H9 (cell line): ENCODE results near the gene ALG9. TPM values are rescaled to one million over a fixed set of nuclear protein-coding genes. Genes with fewer than 3 reads are reported as not detected.

Source experiments
- DNase-seq: peaks from one replicate; pipeline ENCODE4 v3.0.0-alpha.2; 2017
- H2AFZ ChIP-seq: one replicate; pipeline ENCODE4 v1.6.1; 2013; ENCODE audit warnings: mild to moderate bottlenecking, low read length, control low read depth, moderate library complexity
- H2AK5ac ChIP-seq: 2 replicates; pipeline ENCODE4 v1.6.1; 2013; ENCODE audit warnings: low read length, control low read depth, mixed read lengths; ENCODE audit not compliant: insufficient read length
- H2BK120ac ChIP-seq: one replicate; pipeline ENCODE4 v1.6.1; 2013; ENCODE audit warnings: low read depth, mild to moderate bottlenecking, low read length, control low read depth, inconsistent platforms; ENCODE audit not compliant: poor library complexity, severe bottlenecking
- H2BK12ac ChIP-seq: 2 replicates; pipeline ENCODE4 v1.6.1; 2013; ENCODE audit warnings: low read length, control low read depth, mixed read lengths, low read depth; ENCODE audit not compliant: insufficient read length
- H2BK15ac ChIP-seq: 2 replicates; pipeline ENCODE4 v1.6.1; 2013; ENCODE audit warnings: low read depth, low read length, control low read depth
- H2BK20ac ChIP-seq: one replicate; pipeline ENCODE4 v1.6.1; 2013; ENCODE audit warnings: low read depth, mild to moderate bottlenecking, low read length, control low read depth, inconsistent platforms; ENCODE audit not compliant: poor library complexity, severe bottlenecking
- H2BK5ac ChIP-seq: 2 replicates; pipeline ENCODE4 v1.6.1; 2013; ENCODE audit warnings: low read length, control low read depth, mixed read lengths; ENCODE audit not compliant: insufficient read length
- H3K14ac ChIP-seq: 2 replicates; pipeline ENCODE4 v1.6.1; 2013; ENCODE audit warnings: low read length, control low read depth; ENCODE audit not compliant: insufficient read depth
- H3K18ac ChIP-seq: 2 replicates; pipeline ENCODE4 v1.6.1; 2013; ENCODE audit warnings: low read depth, mild to moderate bottlenecking, mixed read lengths, low read length, control low read depth; ENCODE audit not compliant: insufficient read length
- H3K23ac ChIP-seq: 2 replicates; pipeline ENCODE4 v1.6.1; 2013; ENCODE audit warnings: low read length, control low read depth, mixed read lengths, low read depth; ENCODE audit not compliant: insufficient read length
- H3K23me2 ChIP-seq: 2 replicates; pipeline ENCODE4 v1.6.1; 2013; ENCODE audit warnings: low read depth, mild to moderate bottlenecking, mixed read lengths, low read length, control low read depth; ENCODE audit not compliant: insufficient read length, poor library complexity, severe bottlenecking
- H3K27ac ChIP-seq: 2 replicates; pipeline ENCODE4 v1.5.1; 2013; ENCODE audit warnings: low read length, control low read depth, mixed read lengths, low read depth; ENCODE audit not compliant: insufficient read length
- H3K27me3 ChIP-seq: 2 replicates; pipeline ENCODE4 v1.6.1; 2013; ENCODE audit warnings: low read length, control low read depth, inconsistent platforms; ENCODE audit not compliant: insufficient read depth
- H3K4ac ChIP-seq: 2 replicates; pipeline ENCODE4 v1.6.1; 2013; ENCODE audit warnings: low read depth, mild to moderate bottlenecking, control low read depth, inconsistent platforms, low read length, moderate library complexity
- H3K4me1 ChIP-seq: 2 replicates; pipeline ENCODE4 v1.6.1; 2013; ENCODE audit warnings: low read length, control low read depth, inconsistent platforms; ENCODE audit not compliant: insufficient read depth
- H3K4me2 ChIP-seq: 2 replicates; pipeline ENCODE4 v1.6.1; 2013; ENCODE audit warnings: low read length, control low read depth, mixed read lengths; ENCODE audit not compliant: insufficient read length, insufficient read depth
- H3K56ac ChIP-seq: 2 replicates; pipeline ENCODE4 v1.6.1; 2013; ENCODE audit warnings: low read depth, mild to moderate bottlenecking, mixed read lengths, low read length, control low read depth; ENCODE audit not compliant: insufficient read length
- H3K79me1 ChIP-seq: 2 replicates; pipeline ENCODE4 v1.6.1; 2013; ENCODE audit warnings: low read depth, mild to moderate bottlenecking, moderate library complexity, low read length, control low read depth, inconsistent platforms; ENCODE audit not compliant: insufficient read depth, poor library complexity, severe bottlenecking
- H3K79me2 ChIP-seq: 2 replicates; pipeline ENCODE4 v1.6.1; 2013; ENCODE audit warnings: low read length, control low read depth, inconsistent platforms; ENCODE audit not compliant: insufficient read depth
- H3K9ac ChIP-seq: 2 replicates; pipeline ENCODE4 v1.6.1; 2013; ENCODE audit warnings: low read length, control low read depth, mixed read lengths; ENCODE audit not compliant: insufficient read length; ENCODE audit errors: extremely low read depth
- H3K9me3 ChIP-seq: one replicate; pipeline ENCODE4 v1.6.1; 2013; ENCODE audit warnings: low read depth, low read length, inconsistent platforms; ENCODE audit not compliant: control insufficient read depth
- H3T11ph ChIP-seq: one replicate; pipeline ENCODE4 v1.6.1; 2013; ENCODE audit warnings: mild to moderate bottlenecking, low read length, control low read depth, inconsistent platforms
- H4K20me1 ChIP-seq: one replicate; pipeline ENCODE4 v1.6.1; 2013; ENCODE audit not compliant: control insufficient read depth, insufficient read length, insufficient read depth
- H4K5ac ChIP-seq: 2 replicates; pipeline ENCODE4 v1.6.1; 2013; ENCODE audit warnings: low read depth, mild to moderate bottlenecking, mixed read lengths, low read length, control low read depth; ENCODE audit not compliant: insufficient read length
- H4K8ac ChIP-seq: replicated peaks from 2 replicates; pipeline ENCODE4 v1.6.1; 2013; ENCODE audit warnings: low read length, control low read depth, mixed read lengths, low read depth; ENCODE audit not compliant: insufficient read length
- H4K91ac ChIP-seq: 2 replicates; pipeline ENCODE4 v1.6.1; 2013; ENCODE audit warnings: low read depth, mild to moderate bottlenecking, moderate library complexity, mixed read lengths, low read length, control low read depth; ENCODE audit not compliant: insufficient read length
- H3K27ac Mint-ChIP-seq, 3 experiments: 2 replicates in 2 of 3; 3 replicates in 1 of 3; pipeline ENCODE4 v1.8.0; 2020 to 2021; ENCODE audit warnings: mixed read lengths in 3 of 3, mild to moderate bottlenecking in 1 of 3, moderate library complexity in 1 of 3
- H3K27me3 Mint-ChIP-seq: 2 replicates; pipeline ENCODE4 v1.8.0; 2021; ENCODE audit warnings: low read depth, mild to moderate bottlenecking, moderate library complexity, mixed read lengths
- H3K36me3 Mint-ChIP-seq, 3 experiments: 2 replicates in 2 of 3; 3 replicates in 1 of 3; pipeline ENCODE4 v1.8.0; 2020 to 2021; ENCODE audit warnings: low read depth in 3 of 3, mixed read lengths in 3 of 3; ENCODE audit not compliant: insufficient read depth in 1 of 3
- H3K4me1 Mint-ChIP-seq, 2 experiments: 2 replicates each; pipeline ENCODE4 v1.8.0; 2020; ENCODE audit warnings: mixed read lengths in 2 of 2
- H3K4me3 Mint-ChIP-seq, 2 experiments: 2 replicates in 1 of 2; 3 replicates in 1 of 2; pipeline ENCODE4 v1.8.0; 2020 to 2021; ENCODE audit warnings: mild to moderate bottlenecking in 2 of 2, mixed read lengths in 2 of 2, moderate library complexity in 1 of 2
- H3K9me3 Mint-ChIP-seq, 2 experiments: 2 replicates in 1 of 2; 3 replicates in 1 of 2; pipeline ENCODE4 v1.8.0; 2020; ENCODE audit warnings: mild to moderate bottlenecking in 2 of 2, mixed read lengths in 2 of 2, moderate library complexity in 1 of 2
- CTCF ChIP-seq: fragments of 200-600 bp; sonication (generic); conservative IDR thresholded peaks from 3 replicates; pipeline ENCODE4 v1.8.0; 2021; ENCODE audit warnings: antibody characterized with exemption, mild to moderate bottlenecking
- WGBS: extraction: QIAGEN DNeasy Blood & Tissue Kit; methylation state at CpG from one replicate; pipeline ENCODE4 v1.1.7; 2013; ENCODE audit warnings: missing lambda C conversion rate, low lambda C conversion rate, mixed read lengths; ENCODE audit not compliant: insufficient read length; ENCODE audit errors: extremely low coverage; 5-methylcytosine and 5-hydroxymethylcytosine counted together
- total RNA-seq: library from RNA; stranded (reverse); gene quantifications from 2 replicates; pipeline ENCODE4 v1.2.1, GENCODE V29; 2021

ALG9 gene
- total RNA-seq, 1 experiment from 2014 or later, result 26.0 TPM

GRCh38 chr11:111835665-111836064 is 35.7 kb downstream of the ALG9 start:
- no peak overlapping the region for H3K9ac ChIP-seq
- H3K4ac ChIP-seq, result no peak overlapping the region
- no peak overlapping the region for H3K18ac ChIP-seq
- H3K9me3 Mint-ChIP-seq, result no peaks in the 10 kb centered on the region
- H2BK120ac ChIP-seq, result no peak overlapping the region
- H3K23ac ChIP-seq, result no peak overlapping the region
- peaks cover 10 to 11% of the 10 kb centered on the region in 2 experiments for H3K4me1 Mint-ChIP-seq
- no peaks in the 10 kb centered on the region for H3K9me3 ChIP-seq
- H3K27me3 ChIP-seq, result no peaks in the 10 kb centered on the region
- no peaks in the 10 kb centered on the region for H3K27me3 Mint-ChIP-seq
- no peaks in the 10 kb centered on the region for H4K20me1 ChIP-seq
- H3K56ac ChIP-seq, result no peak overlapping the region
- H3T11ph ChIP-seq, result no peak overlapping the region
- no peak overlapping the region for H2BK5ac ChIP-seq
- no peak overlapping the region for H2BK15ac ChIP-seq
- H3K36me3 Mint-ChIP-seq, result peaks cover 0 to 15% (median 4%) of the 10 kb centered on the region in 3 experiments; a peak in 3 of 7 replicates
- H3K79me1 ChIP-seq, result no peaks in the 10 kb centered on the region
- no peak overlapping the region for H4K91ac ChIP-seq
- TF ChIP-seq CTCF, result no peak
- H2BK20ac ChIP-seq, result no peak overlapping the region
- no peak for DNase-seq
- no peak overlapping the region for H3K4me3 Mint-ChIP-seq
- H3K4me2 ChIP-seq, result no peak overlapping the region
- no peak overlapping the region for H4K8ac ChIP-seq
- H3K14ac ChIP-seq, result no peak overlapping the region
- H3K4me1 ChIP-seq, result no peaks in the 10 kb centered on the region; the same call in 1 of the 2 replicates
- no peak overlapping the region for H2AFZ ChIP-seq
- H2BK12ac ChIP-seq, result no peak overlapping the region
- no peaks in the 10 kb centered on the region for H3K79me2 ChIP-seq
- H4K5ac ChIP-seq, result no peak overlapping the region
- no peak overlapping the region for H3K27ac ChIP-seq
- no CpG with 5 or more reads among the region's 7 CpGs for WGBS
- H2AK5ac ChIP-seq, result no peak overlapping the region
- no peak overlapping the region for H3K27ac Mint-ChIP-seq
- H3K23me2 ChIP-seq, result no peaks in the 10 kb centered on the region
